ENCODE data around the gene KDM6B.

Gene KDM6B

GRCh38 chr17:7882068-7882467 is 48.1 kb downstream of the KDM6B start:
- no peak for FAIRE-seq

- no peak for FAIRE-seq
Observed at GRCh38 chr17:7882629-7883028, 48.6 kb downstream of the KDM6B start.

Data from colon (tissue), 2 donors.